SKM-1 treated with dmso at 0.1 percent for 144 hours (cell line): ENCODE data around the gene COX8C.

Experiments used
- DNase-seq: peaks from one replicate; lab custom pipeline; 2025; ENCODE audit not compliant: unreplicated experiment; lab: John Stamatoyannopoulos, UW

COX8C gene

DNA sequence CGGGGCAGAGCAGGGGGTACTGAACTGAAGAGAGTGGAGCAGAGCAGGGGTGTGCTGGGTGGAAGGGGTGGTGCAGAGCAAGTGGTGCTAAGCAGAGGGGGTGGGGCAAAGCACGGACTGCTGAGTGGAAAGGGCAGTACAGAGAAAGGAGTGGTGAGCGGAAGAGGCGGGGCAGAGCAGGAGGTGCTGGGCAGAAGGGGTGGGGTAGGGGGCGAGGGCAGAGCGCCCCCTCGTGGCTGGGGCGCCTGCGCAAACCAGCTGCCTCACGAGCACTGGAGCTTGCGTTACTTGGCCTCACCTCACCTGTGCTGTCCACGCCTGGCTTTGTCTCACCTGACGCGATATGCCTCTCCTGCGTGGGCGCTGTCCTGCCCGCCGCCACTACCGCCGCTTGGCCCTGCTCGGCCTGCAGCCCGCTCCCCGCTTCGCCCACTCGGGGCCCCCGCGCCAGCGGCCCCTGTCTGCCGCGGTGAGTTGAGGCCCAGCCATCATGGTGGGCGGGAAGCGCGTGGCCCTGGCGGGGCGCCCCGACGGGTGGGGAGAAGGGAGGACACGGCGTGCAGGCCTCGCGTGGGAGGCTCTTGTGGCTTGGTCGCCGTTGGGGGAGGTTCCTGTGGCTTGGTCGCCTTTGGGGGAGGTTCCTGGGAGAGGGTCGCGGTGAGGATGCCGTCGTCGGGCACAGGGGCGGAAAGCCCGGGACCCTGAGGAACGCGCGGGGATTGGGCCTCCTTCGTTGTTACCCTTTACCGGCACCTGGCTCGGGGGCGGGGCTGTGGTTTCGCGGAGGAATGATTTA, at the start of gene COX8C:
Gene COX8C, plus strand, starts transcription at position 257 of the 796 bp plus-strand sequence. Its CDS starts 87 bp downstream, at position 344.
- no peak for DNase-seq

DNA sequence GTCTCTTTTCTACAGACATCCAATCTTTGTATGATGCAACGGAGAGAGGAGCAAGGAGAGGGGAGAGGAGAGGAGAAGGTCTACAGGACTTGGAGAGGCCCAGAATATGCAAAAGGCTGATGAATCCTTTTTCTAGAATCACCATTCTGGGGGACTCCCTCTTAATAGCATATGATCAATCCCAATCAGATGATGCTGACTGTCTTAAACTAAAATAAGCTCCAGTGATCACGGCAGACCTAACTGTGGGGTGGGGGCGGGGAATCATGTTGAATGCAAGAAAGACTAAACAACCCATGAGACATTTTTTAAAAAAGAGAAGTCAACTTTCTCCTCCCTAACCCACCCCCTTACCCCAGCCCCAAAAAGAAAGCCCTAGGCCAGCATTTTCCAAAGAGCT, 47.6 kb upstream of the COX8C start:
- no peak for DNase-seq

- no peak for DNase-seq
Measured at GRCh38 chr14:93299866-93300265, 47.1 kb upstream of the COX8C start.

DNA sequence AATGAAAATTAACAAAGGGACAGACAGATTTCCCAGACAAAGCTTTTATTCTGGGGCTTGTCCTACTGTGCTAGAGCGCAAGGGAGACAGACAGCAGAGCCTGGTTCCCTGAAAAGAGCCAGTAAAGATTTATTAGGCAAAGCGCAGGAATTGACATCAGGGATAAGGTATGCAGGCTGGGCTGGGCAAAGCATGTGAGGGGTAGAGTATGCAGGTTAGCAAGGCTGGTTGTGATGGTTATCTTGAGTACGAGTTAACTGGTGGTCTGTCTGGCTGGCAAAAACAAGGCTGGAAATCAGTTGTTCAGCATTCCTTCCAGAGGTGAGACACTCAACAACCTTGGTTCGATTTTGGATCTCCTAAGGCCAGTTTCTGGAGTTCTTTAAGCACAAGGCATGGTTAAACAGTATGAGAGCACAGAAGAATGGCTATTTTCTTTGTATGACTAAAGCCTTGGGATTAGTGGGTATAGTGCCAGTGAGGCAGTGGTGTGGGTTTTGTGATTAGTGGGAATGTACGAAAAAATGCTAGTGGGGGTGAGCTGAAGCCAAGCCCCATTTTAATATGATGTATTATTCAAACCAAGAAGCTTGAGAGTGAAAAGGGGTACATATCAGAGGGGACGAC, 45.0 kb upstream of the COX8C start:
- DNase-seq = no peak

- DNase-seq = no peak
Measured at GRCh38 chr14:93302688-93303581, 44.0 kb upstream of the COX8C start.

DNA sequence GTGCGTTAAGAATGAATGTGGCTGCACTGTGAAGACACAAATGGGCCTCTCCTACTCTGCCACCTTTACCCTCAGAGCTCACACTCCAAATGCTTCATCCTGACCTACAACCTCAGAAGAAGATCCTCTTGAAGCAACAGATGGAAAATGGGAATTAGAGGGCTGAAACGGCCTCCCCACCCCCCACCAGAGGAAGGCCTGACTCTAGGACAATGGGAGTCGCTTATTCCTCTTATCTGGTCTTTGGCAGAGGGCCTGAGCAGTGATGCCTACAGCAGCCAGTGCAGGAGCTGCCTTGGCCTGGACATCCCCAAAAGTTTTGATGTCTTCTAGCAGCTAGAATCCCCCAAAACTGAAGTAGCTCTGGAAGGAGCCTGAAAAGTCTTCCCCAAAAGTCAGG, 43.3 kb upstream of the COX8C start:
- DNase-seq = no peak

- DNase-seq = no peak
Measured at GRCh38 chr14:93304771-93305170, 42.2 kb upstream of the COX8C start.

- peak; percentile 7 for DNase-seq
Measured at GRCh38 chr14:93305725-93306418, 41.1 kb upstream of the COX8C start.

DNA sequence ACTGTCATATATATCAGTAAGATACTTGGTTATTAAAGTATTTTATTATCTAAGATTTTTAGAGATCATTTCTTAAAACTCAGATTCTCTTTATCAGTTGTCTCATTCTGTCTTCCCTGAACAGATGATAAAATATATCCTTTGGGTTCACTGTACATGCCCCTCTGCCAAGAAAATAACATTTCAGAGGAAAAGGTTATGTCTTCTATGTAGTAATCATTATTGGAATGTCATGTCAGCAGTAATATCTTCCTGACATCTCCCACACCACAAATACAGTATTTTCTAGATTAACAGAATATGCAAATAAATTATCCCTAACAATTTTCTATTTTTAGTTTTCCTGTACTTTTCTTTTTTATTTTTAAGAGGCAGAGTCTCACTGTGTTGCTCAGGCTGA, 40.2 kb upstream of the COX8C start:
- DNase-seq = no peak

GRCh38 chr14:93308686-93309345, 38.2 kb upstream of the COX8C start:
- DNase-seq = no peak

GRCh38 chr14:93309427-93309966, 37.5 kb upstream of the COX8C start:
- DNase-seq = no peak

DNA sequence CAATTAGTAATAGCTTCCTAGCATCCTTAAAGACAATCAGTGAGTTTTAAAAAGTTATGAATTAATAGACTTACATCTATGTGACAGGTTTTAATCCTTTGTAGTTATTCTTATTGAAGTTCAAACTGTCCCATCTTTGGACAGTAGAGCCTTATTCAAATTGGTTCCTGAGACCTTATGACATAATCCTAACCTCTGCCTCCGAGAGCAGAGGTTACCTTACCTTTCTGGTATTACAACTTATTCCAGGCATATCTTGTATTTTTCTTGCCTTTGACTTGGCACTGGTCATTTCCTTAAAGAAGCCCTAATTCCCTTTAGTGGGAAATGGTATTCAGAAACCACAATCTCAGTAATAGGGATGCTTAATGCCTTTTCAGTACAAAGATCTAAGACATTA, 35.9 kb upstream of the COX8C start:
- DNase-seq = no peak

DNA sequence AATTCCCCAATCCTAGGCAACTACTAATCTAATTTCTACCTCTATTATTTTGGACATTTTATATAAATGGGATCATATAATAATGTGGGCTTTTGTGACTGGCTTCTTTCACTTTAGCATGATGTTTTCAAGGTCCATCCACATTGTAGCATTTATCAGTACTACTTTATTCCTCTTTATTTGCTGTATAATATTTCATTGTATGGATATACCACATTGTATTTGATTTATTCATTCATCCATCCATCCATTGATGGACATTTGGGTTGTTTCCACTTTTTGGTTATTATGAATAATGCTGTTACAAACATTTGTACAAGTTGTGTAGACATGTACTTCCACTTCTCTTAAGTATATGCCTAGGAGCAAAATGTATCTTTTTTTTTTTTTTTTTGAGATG, 31.4 kb upstream of the COX8C start:
- no peak for DNase-seq

GRCh38 chr14:93316716-93317115, 30.3 kb upstream of the COX8C start:
- no peak for DNase-seq

DNA sequence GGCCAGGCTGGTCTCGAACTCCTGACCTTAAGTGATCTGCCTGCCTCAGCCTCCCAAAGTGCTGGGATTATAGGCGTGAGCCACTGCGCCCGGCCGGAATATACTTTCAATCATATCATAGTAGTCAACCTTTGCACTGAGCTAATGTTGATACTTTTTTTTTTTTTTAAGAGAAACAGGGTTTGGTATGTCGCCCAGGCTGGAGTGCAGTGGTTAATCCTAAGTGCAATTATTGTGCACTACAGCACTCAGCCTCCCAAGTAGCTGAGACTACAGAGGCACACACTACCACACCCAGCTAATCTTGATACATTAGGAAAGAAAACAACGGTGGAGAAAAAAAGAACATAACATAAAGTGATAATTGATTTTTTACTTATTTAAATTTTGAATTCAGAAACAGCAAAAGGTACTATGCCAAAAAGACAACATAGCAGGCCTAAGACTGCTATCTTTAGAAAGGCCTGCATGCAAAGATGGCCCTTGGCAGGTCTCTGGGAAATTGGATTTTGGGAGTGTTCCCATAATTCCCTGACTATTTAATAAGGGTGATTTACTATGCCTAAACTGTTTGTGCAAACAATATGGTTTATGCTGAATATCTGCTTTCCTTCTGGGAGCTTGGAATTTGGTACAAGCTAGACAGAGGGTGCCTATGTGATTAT, 29.6 kb upstream of the COX8C start:
- no peak for DNase-seq

GRCh38 chr14:93317875-93318807, 28.8 kb upstream of the COX8C start:
- DNase-seq = no peak

DNA sequence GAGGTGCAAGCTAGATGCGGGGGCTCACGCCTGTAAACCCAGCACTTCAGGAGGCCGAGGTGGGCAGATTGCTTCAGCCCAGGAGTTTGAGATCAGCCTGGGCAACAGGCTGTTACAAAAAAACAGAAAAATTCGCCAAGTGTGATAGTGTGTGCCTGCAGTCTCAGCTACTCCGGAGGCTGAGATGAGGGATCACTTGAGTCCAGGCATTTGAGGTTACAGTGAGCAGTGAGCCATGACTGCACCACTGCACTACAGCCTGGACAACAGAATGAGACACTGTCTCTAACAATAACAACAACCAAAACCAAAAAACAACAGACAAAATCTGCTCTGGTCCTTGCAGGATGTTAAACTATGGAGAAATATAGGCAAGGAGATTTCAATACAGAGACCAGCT, 28.1 kb upstream of the COX8C start:
- DNase-seq = no peak

DNA sequence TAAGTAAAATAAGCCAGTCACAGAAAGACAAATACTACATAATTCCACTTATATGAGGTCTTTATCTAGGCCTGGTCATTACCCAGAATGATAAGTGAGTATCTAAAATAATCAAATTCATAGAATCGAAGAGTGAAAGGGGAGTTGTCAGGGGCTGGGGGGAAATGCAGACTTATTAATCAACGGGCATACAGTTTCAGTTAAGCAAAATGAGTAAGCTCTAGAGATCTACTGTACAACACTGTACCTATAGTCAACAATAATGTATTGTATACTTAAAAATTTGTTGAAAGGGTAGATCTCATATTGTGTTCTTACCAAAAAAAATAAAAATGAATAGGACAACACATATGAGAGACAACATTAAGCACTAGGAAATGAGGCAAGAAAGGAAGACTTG, 27.5 kb upstream of the COX8C start:
- no peak for DNase-seq

DNA sequence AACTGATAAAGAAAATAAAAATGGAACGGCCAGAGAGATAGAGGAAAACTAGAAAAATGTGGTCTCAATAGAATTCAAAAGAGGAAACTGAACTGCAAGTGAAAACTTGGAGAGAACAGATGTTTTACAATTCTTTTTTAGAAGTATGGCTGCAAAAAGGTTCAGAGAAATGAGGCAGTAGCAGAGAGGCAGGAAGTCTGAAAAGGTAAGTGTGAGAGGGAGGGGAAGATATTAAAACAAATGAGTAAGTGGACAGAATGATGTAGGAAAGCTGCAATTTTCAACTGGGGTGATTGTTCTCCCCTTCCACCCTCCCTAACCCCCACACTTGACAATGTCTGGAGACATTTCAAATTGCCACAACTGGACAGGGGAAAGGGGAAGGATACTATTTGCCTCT, 27.0 kb upstream of the COX8C start:
- DNase-seq = no peak
